B cell (primary cell): ENCODE results near the gene NTM. TPM values are rescaled to one million over a fixed set of nuclear protein-coding genes. Genes with fewer than 3 reads are reported as not detected.

Experiments
- ATAC-seq: fragments of 200-7000 bp; cut with Tn5 transposase; one replicate; pipeline ENCODE4 v1.10.0; 2021; ENCODE audit warnings: low read depth, mild to moderate bottlenecking, moderate number of reproducible peaks, moderate library complexity
- CTCF ChIA-PET: fragments of 350-600 bp; sonication (Branson Sonifier 250); formaldehyde crosslinking; loops from one replicate; lab custom pipeline; 2021; ENCODE audit warnings: antibody characterized with exemption, inconsistent platforms; lab: Charles Lee
- POLR2A ChIA-PET: fragments of 350-600 bp; sonication (Branson Sonifier 250); formaldehyde crosslinking; loops from one replicate; lab custom pipeline; 2021; ENCODE audit warnings: antibody characterized with exemption; lab: Charles Lee
- DNase-seq: peaks from one replicate; pipeline ENCODE4 v3.0.0; 2013
- H2AFZ ChIP-seq: 2 replicates; pipeline ENCODE4 v1.6.1; 2012; ENCODE audit warnings: mild to moderate bottlenecking, low read depth, low read length; ENCODE audit not compliant: insufficient read depth, poor library complexity, severe bottlenecking
- H3K27ac ChIP-seq, 2 donors: 1 replicate in 1 of 2; 2 replicates in 1 of 2; pipeline ENCODE4 v1.5.1; 2012 to 2013; ENCODE audit warnings: low read length in 2 of 2, mild to moderate bottlenecking in 2 of 2, moderate library complexity in 1 of 2
- H3K27me3 ChIP-seq, 4 experiments: fragments of 200-600 bp in 1 of 4; sonication (generic) in 1 of 4; replicated peaks in 1 of 4; 1 replicate in 2 of 4; 2 replicates in 2 of 4; pipeline versions ENCODE4 v1.6.1 to v1.7.0; 2013 to 2016; ENCODE audit warnings: low read length in 3 of 4, mild to moderate bottlenecking in 2 of 4, mixed read lengths in 1 of 4, moderate library complexity in 1 of 4; ENCODE audit not compliant: insufficient read depth in 4 of 4, control insufficient read depth in 3 of 4; ENCODE audit errors: control extremely low read depth in 1 of 4
- H3K36me3 ChIP-seq, 2 experiments: replicated peaks in 1 of 2; 1 replicate in 1 of 2; 2 replicates in 1 of 2; pipeline versions ENCODE4 v1.6.1 to v1.7.1; 2013; ENCODE audit warnings: low read length in 1 of 2; ENCODE audit not compliant: insufficient read depth in 2 of 2, control insufficient read depth in 1 of 2; ENCODE audit errors: control extremely low read depth in 1 of 2, extremely low read depth in 1 of 2
- H3K4me1 ChIP-seq, 2 donors: fragments of 200-600 bp in 1 of 2; sonication (generic) in 1 of 2; 1 replicate in 1 of 2; 2 replicates in 1 of 2; pipeline versions ENCODE4 v1.5.1 to v1.6.1; 2013 to 2017; ENCODE audit warnings: low read length in 2 of 2; ENCODE audit not compliant: control insufficient read depth in 2 of 2, insufficient read depth in 2 of 2
- H3K4me2 ChIP-seq: replicated peaks from 2 replicates; pipeline ENCODE3; 2012; ENCODE audit warnings: mild to moderate bottlenecking, low read depth, low read length; ENCODE audit not compliant: poor library complexity, severe bottlenecking
- H3K4me3 ChIP-seq, 5 experiments: fragments of 200-600 bp in 1 of 5; sonication (generic) in 1 of 5; 1 replicate in 3 of 5; 2 replicates in 2 of 5; pipeline versions ENCODE4 v1.5.1 to v1.7.0; 2011 to 2016; ENCODE audit warnings: low read length in 4 of 5, mild to moderate bottlenecking in 4 of 5, low read depth in 2 of 5, control low read depth in 1 of 5, moderate library complexity in 1 of 5; ENCODE audit not compliant: insufficient read depth in 1 of 5; ENCODE audit errors: control extremely low read depth in 1 of 5, extremely low read depth in 1 of 5
- H3K79me2 ChIP-seq: fragments of 200-600 bp; sonication (generic); one replicate; pipeline ENCODE4 v1.6.0; 2016; ENCODE audit warnings: low read length; ENCODE audit not compliant: control insufficient read depth, insufficient read depth
- H3K9ac ChIP-seq: fragments of 200-600 bp; sonication (generic); 2 replicates; pipeline ENCODE4 v1.6.1; 2017; ENCODE audit warnings: mild to moderate bottlenecking, low read length, moderate library complexity
- H3K9me3 ChIP-seq, 3 donors: one replicate each; pipeline versions ENCODE4 v1.6.1 to v1.7.1; 2013; ENCODE audit warnings: low read length in 2 of 3; ENCODE audit not compliant: control insufficient read depth in 2 of 3, insufficient read depth in 1 of 3; ENCODE audit errors: control extremely low read depth in 1 of 3
- H4K20me1 ChIP-seq: 2 replicates; pipeline ENCODE4 v1.6.0; 2012; ENCODE audit warnings: mild to moderate bottlenecking, low read length; ENCODE audit not compliant: insufficient read depth, control insufficient read depth, poor library complexity, severe bottlenecking
- H3K27ac Mint-ChIP-seq: one replicate; pipeline ENCODE4 v1.8.0; 2021; ENCODE audit warnings: mixed read lengths
- H3K27me3 Mint-ChIP-seq: one replicate; pipeline ENCODE4 v1.8.0; 2021; ENCODE audit warnings: mixed read lengths
- H3K4me1 Mint-ChIP-seq: one replicate; pipeline ENCODE4 v1.8.0; 2021; ENCODE audit warnings: mixed read lengths
- H3K4me3 Mint-ChIP-seq: one replicate; pipeline ENCODE4 v1.8.0; 2021; ENCODE audit warnings: mixed read lengths
- H3K9me3 Mint-ChIP-seq: one replicate; pipeline ENCODE4 v1.8.0; 2022; ENCODE audit warnings: mixed read lengths; ENCODE audit not compliant: insufficient read depth
- EZH2 ChIP-seq: IDR thresholded peaks from 2 replicates; pipeline ENCODE4 v1.6.1; 2012; ENCODE audit warnings: borderline replicate concordance, low read depth, mild to moderate bottlenecking, moderate library complexity, low read length; ENCODE audit not compliant: insufficient read depth, poor library complexity, severe bottlenecking
- WGBS: methylation state at CpG from one replicate; pipeline ENCODE4 v1.1.5; 2013; ENCODE audit warnings: missing lambda C conversion rate; ENCODE audit not compliant: insufficient coverage; 5-methylcytosine and 5-hydroxymethylcytosine counted together
- intact Hi-C: fragments of 100-400 bp; cut with micrococcal nuclease; formaldehyde crosslinking; loops from one replicate; pipeline ENCODE4 v1.10.0; 2022
- polyA plus RNA-seq: library from polyadenylated mRNA; depleted of rRNA; stranded (reverse); fragments of >200 nt; gene quantifications from 2 replicates; pipeline ENCODE4 v1.2.3, GENCODE V29; 2012
- total RNA-seq, 2 donors: library from RNA; stranded (reverse); fragments of 120-200 nt in 1 of 2; gene quantifications; 1 replicate in 1 of 2; 2 replicates in 1 of 2; pipeline versions ENCODE4 v1.2.3 to v1.2.4, GENCODE V29; 2013 to 2022
- TF ChIP-seq, protein P1 (sequence below): fragments of 200-600 bp; IDR thresholded peaks from one replicate; pipeline ENCODE4 v1.8.0; 2022; ENCODE audit warnings: antibody characterized with exemption, mild to moderate bottlenecking

NTM gene
- total and polyA plus RNA-seq, 2 donors (not counting 1 experiment from before 2014, with no cell fraction given), result not detected

DNA sequence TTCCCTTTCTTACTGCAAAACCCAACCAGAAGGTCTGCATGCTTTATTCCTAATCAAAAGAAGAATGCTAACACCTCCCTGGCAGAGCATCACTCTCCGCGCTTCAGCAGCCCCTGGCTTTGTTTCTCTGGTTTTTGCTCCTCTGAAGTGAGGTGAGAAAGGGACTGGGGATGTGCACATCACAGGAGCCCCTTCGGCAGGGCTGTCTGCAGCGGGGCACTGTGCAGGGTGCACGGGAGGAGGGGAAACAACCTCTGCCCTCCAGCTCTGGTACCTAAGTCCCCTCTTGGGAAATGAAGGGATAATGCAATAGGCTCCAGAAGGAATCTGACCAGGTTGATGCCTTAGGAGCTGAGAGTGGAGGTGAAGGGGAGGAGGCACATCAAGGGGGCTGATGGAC is 312.7 kb downstream of the NTM start:
- Histone ChIP-seq H3K27me3 (peaks cover 0 to 3% (median 0%) of the 10 kb centered on the region in 4 experiments), H3K4me1 (no peaks in the 10 kb centered on the region), H3K27ac (no peak overlapping the region), H3K9ac (no peak overlapping the region), H3K4me3 (no peak overlapping the region), H4K20me1 (no peaks in the 10 kb centered on the region), H3K4me2 (no peak overlapping the region), H2AFZ (no peak overlapping the region), H3K36me3 (no peaks in the 10 kb centered on the region), H3K79me2 (no peaks in the 10 kb centered on the region), H3K9me3 (peaks cover 0 to 4% (median 0%) of the 10 kb centered on the region in 3 donors)
- ATAC-seq (no peak), DNase-seq (no peak)
- H3K9me3 Mint-ChIP-seq, result no peaks in the 10 kb centered on the region
- peaks cover 5% of the 10 kb centered on the region for H3K27me3 Mint-ChIP-seq
- H3K4me1 Mint-ChIP-seq, result no peaks in the 10 kb centered on the region
- TF ChIP-seq, protein P1, sequence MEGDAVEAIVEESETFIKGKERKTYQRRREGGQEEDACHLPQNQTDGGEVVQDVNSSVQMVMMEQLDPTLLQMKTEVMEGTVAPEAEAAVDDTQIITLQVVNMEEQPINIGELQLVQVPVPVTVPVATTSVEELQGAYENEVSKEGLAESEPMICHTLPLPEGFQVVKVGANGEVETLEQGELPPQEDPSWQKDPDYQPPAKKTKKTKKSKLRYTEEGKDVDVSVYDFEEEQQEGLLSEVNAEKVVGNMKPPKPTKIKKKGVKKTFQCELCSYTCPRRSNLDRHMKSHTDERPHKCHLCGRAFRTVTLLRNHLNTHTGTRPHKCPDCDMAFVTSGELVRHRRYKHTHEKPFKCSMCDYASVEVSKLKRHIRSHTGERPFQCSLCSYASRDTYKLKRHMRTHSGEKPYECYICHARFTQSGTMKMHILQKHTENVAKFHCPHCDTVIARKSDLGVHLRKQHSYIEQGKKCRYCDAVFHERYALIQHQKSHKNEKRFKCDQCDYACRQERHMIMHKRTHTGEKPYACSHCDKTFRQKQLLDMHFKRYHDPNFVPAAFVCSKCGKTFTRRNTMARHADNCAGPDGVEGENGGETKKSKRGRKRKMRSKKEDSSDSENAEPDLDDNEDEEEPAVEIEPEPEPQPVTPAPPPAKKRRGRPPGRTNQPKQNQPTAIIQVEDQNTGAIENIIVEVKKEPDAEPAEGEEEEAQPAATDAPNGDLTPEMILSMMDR, result no peak
- TF ChIP-seq EZH2, result no peak
- intact Hi-C loops, result no loop called here
- H3K27ac Mint-ChIP-seq, result no peak overlapping the region
- H3K4me3 Mint-ChIP-seq, result no peak overlapping the region
- 89% methylated on average over 5 of the region's 5 CpGs for WGBS
- ChIA-PET POLR2A (no interaction called here), CTCF (no interaction called here)

DNA sequence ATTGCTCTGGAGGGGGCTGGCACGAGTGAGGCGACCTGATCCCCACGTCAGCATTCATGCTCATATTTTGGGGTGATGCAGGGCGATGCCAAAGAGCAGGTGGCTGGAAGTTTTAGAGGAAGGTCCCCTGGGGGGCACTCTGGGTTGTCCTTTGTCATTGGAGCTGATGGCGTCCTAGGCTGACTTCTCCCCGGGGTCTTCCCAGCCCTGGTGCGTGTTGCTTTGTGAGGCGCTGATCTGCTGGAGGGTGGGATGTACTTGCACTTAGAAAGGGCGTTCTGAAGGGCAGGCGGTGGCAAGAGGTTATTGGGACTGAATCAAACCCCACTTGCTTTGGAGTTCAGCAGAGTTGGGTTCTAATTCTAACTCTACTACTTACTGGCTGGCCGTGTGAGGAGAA is 313.3 kb downstream of the NTM start:
- Histone ChIP-seq H3K4me3 (no peak overlapping the region), H3K27ac (no peak overlapping the region), H3K4me2 (no peak overlapping the region), H3K79me2 (no peaks in the 10 kb centered on the region), H4K20me1 (no peaks in the 10 kb centered on the region), H3K9me3 (peaks cover 0 to 4% (median 0%) of the 10 kb centered on the region in 3 donors), H3K27me3 (peaks cover 0 to 3% (median 0%) of the 10 kb centered on the region in 4 experiments), H2AFZ (no peak overlapping the region), H3K4me1 (no peaks in the 10 kb centered on the region), H3K36me3 (no peaks in the 10 kb centered on the region), H3K9ac (no peak overlapping the region)
- TF ChIP-seq, protein P1, result no peak
- TF ChIP-seq EZH2, result no peak
- Mint-ChIP-seq H3K4me3 (no peak overlapping the region), H3K27ac (no peak overlapping the region), H3K27me3 (peaks cover 5% of the 10 kb centered on the region), H3K9me3 (no peaks in the 10 kb centered on the region), H3K4me1 (no peaks in the 10 kb centered on the region)
- intact Hi-C loops, result no loop called here
- ChIA-PET CTCF (interaction anchor here (2.1 kb wide), 1 partner anchor 11 kb away, joined by 10 read pairs; no protein-coding TSS in a partner anchor), POLR2A (no interaction called here)
- 85% methylated on average over 10 of the region's 11 CpGs for WGBS
- DNase-seq (no peak), ATAC-seq (no peak)
